GM18499 (cell line): ENCODE measurements around the gene BCAS3.

Experiments used
- ATAC-seq: cut with Tn5 transposase; IDR thresholded peaks from one replicate; pipeline ENCODE4 v1.9.1; 2021; ENCODE audit warnings: moderate number of reproducible peaks; ENCODE audit not compliant: insufficient read depth, unreplicated experiment

Gene BCAS3

GRCh38 chr17:61206922-61207321 is 529.3 kb downstream of the BCAS3 start:
- no peak for ATAC-seq

GRCh38 chr17:61208301-61209105 is 530.9 kb downstream of the BCAS3 start:
- no peak for ATAC-seq

GRCh38 chr17:61209106-61209439 is 531.4 kb downstream of the BCAS3 start:
- ATAC-seq, result no peak

GRCh38 chr17:61209525-61209924 is 531.9 kb downstream of the BCAS3 start:
- no peak for ATAC-seq

- no peak for ATAC-seq
Observed at GRCh38 chr17:61211236-61211635, 533.6 kb downstream of the BCAS3 start.

DNA sequence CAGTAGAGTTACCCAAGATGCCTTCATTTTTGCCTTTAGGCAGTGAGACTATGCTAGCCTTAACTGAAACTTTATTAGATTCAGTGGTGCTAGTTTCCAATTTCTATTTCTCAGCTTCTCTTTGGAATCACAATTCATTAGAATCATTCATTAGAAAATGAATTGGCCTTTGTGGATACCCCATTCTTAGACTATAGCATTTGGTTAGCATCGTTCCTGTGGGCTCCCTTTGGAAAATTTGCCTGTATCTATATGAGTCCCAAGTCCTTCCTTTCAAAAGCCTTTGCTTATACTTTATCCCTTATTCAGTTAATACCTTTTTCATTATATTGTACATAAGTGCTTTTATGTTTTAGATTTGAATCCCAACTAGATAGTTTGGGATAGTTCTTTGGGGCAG is 535.0 kb downstream of the BCAS3 start:
- ATAC-seq, result no peak

DNA sequence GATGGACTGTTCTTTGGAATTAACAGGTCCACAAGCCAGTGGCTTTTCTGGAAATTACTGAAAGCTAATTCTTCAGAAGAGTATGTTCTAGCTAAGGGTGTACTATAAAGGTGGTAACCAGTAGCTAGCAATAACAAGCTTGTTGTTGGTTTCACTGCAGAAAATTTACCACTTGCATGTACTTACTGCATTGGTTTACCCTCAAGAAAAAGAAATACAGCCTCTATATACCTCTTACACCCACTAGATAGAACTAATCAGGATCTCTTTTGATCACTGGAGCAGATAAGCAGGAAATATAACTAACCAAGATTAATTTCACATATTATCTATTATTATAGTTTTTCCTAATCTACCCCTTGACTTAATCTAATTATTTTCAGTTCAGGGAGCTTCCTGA is 537.1 kb downstream of the BCAS3 start:
- ATAC-seq, result no peak

DNA sequence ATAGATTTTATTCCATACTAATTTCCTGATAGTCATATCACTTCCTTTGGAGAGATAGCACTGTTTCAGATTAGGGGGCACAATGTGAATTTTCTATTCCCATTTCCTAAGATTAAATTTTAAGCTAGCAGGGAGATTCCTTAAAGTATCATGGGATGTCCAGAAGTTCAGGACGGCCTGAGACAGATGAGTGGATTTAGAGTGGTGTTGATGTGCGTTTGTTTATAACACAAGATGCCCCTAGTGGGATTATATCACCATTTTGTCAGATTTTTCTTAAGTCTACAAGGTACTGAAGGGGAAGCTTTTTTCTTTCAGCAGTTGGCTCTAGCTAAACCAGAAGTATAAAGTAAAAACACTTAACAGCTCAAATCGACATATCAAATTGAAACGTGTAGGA is 538.4 kb downstream of the BCAS3 start:
- no peak for ATAC-seq

- no peak for ATAC-seq
Observed at GRCh38 chr17:61217878-61218437, 540.3 kb downstream of the BCAS3 start.

- no peak for ATAC-seq
Observed at GRCh38 chr17:61218438-61218837, 540.8 kb downstream of the BCAS3 start.

DNA sequence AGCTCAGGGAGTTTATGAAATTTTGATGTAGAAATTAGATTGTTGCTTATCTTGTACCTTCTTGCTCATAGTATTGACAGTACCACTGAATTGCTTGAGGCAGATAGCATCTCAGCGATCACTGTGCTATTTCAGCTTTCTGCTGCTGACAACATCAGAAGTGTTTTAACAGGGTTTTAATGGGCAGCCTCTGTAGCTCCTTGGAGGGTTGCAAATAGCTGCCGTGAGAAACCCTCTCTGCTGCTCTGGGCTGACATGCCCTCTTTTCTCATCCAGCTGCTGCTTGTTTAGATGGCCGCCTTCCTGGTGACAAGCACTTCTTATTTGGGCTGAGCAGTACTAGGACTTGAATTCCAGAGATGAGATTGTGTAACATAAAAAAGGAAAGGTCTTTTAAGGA is 541.8 kb downstream of the BCAS3 start:
- ATAC-seq, result no peak

- ATAC-seq, result no peak
Observed at GRCh38 chr17:61221181-61221580, 543.5 kb downstream of the BCAS3 start.

- no peak for ATAC-seq
Observed at GRCh38 chr17:61221597-61222471, 544.2 kb downstream of the BCAS3 start.

GRCh38 chr17:61223725-61224124 is 546.1 kb downstream of the BCAS3 start:
- ATAC-seq, result no peak

DNA sequence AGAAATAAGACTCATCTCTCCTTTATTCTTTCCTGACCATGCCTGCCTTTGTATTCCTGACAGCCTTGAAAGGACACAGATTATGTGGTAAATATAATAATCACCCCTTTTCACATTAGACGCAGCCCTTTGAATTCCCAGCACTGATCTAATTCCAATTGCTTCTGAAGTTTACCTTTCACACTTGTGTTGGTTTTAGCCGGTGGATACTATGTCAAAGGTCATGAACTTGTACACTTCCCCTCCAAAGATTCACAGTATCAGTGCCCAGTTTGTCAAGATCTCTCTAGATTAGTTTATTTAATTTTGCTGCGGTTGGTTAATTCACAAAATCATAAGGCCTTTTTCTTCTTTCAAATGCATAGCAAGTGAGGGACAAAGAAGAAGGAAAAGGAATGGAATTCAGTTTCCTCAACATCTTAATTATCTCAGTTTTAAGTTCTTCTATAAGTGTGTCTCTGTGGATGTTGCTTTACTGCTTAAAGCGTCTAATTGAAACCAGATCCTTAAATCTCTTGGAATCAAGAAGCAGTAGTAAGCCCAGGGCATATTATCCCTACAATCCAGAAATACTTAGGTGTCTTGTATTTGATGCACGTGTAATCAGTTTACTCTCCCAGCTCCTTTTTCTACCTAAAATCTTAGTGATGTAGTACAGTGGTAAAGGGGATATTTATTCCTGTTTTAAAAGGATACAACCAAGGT is 547.7 kb downstream of the BCAS3 start:
- ATAC-seq, result no peak

- no peak for ATAC-seq
Observed at GRCh38 chr17:61227866-61228265, 550.2 kb downstream of the BCAS3 start.

GRCh38 chr17:61230461-61230860 is 552.8 kb downstream of the BCAS3 start:
- no peak for ATAC-seq

DNA sequence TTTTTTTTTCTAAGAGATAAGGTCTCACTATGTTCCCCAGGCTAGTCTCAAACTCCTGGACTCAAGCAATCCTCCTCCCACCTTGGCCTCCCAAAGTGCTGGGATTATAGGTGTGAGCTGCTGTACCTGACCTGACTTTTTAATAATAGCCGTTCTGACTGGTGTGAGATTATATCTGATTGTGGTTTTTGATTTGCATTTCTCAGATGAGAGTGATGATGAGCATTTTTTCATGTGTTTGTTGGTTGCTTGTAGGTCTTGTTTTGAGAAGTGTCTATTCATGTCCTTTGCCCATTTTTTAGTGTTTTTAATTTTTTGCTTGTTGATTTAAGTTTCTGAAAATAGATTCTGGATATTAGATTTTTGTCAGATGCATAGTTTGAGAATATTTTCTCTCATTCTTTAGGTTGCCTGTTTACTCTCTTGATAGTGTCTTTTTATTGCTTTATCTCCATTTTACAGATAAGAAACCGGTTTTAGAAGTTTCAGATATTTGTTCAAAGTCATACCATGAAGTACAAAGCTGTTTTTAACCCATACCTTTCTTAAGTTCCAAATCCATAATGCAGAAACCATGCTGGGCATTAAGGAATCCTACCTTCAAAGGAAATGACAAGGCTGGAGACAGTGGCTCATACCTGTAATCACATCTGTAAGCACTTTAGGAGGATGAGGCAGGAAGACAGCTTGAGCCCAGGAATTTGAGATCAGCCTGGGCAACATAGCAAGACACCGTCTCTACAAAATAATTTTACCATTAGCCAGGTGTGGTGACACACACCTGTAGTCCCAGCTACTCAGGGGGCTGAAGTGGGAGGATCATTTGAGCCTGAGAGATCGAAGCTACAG is 553.5 kb downstream of the BCAS3 start:
- ATAC-seq, result no peak

DNA sequence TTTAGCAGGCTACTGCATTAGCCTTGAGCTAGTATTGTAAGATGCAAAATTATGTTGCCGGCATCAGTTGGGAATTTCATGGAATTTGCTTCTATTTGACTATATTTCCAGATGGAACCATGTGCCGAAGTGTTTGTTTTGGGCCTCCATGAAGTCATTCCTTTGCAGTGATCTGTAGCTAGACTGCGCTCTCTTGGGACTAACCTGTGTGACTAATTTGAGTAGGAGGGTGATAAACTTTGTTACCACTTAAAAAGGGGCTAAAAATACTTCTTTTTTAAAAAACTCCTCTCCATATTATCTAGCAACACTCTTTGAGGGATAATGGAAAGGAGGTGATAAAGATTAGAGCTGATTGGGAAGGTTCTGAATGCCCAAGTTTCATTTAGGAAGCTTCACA is 555.2 kb downstream of the BCAS3 start:
- ATAC-seq, result no peak
